H1 (cell line): ENCODE data around the gene GRAMD4. TPM values are rescaled to one million over a fixed set of nuclear protein-coding genes. Genes with fewer than 3 reads are reported as not detected.

Source experiments
- CTCF ChIA-PET: fragments of 300-600 bp; sonication (Branson Sonifier 250); formaldehyde crosslinking; loops from one replicate; lab custom pipeline; 2021; ENCODE audit not compliant: partially characterized antibody; lab: Charles Lee
- POLR2A ChIA-PET: fragments of 300-600 bp; sonication (Branson Sonifier 250); formaldehyde crosslinking; loops from one replicate; lab custom pipeline; 2021; ENCODE audit warnings: inconsistent platforms; ENCODE audit not compliant: partially characterized antibody; lab: Charles Lee
- DNase-seq, 2 experiments: peaks; one replicate each; pipeline versions ENCODE4 v3.0.0 to v3.0.0-alpha.2; 2010 to 2022; ENCODE audit warnings: low spot score in 2 of 2, low read depth in 1 of 2, mixed read lengths in 1 of 2
- FAIRE-seq: peaks from 2 replicates; lab custom pipeline; 2011; peaks lifted over from hg19 to GRCh38; lab: Jason Lieb, UNC
- H2AFZ ChIP-seq: 2 replicates; pipeline ENCODE4 v1.8.1; 2012; ENCODE audit warnings: low read length, inconsistent platforms
- H2AK5ac ChIP-seq: 2 replicates; pipeline ENCODE4 v1.6.1; 2013; ENCODE audit warnings: low read depth, low read length
- H2BK120ac ChIP-seq: replicated peaks from 2 replicates; pipeline ENCODE3; 2013; ENCODE audit warnings: low read depth, low read length, inconsistent platforms
- H2BK12ac ChIP-seq: 2 replicates; pipeline ENCODE4 v1.6.1; 2013; ENCODE audit warnings: low read depth, low read length
- H2BK15ac ChIP-seq: 2 replicates; pipeline ENCODE4 v1.6.1; 2013; ENCODE audit warnings: low read length
- H2BK20ac ChIP-seq: 2 replicates; pipeline ENCODE4 v1.6.1; 2013; ENCODE audit warnings: low read length
- H2BK5ac ChIP-seq: 2 replicates; pipeline ENCODE4 v1.6.1; 2013; ENCODE audit warnings: low read depth, low read length
- H3K14ac ChIP-seq: 2 replicates; pipeline ENCODE4 v1.6.1; 2013; ENCODE audit warnings: inconsistent platforms; ENCODE audit not compliant: insufficient read length
- H3K18ac ChIP-seq: 2 replicates; pipeline ENCODE4 v1.6.1; 2013; ENCODE audit warnings: low read length; ENCODE audit errors: extremely low read depth
- H3K23ac ChIP-seq: 2 replicates; pipeline ENCODE4 v1.6.1; 2013; ENCODE audit warnings: inconsistent platforms; ENCODE audit not compliant: insufficient read length
- H3K23me2 ChIP-seq: 2 replicates; pipeline ENCODE4 v1.6.1; 2013; ENCODE audit warnings: low read depth, low read length
- H3K27ac ChIP-seq: 2 replicates; pipeline ENCODE4 v1.6.1; 2011; ENCODE audit warnings: low read depth, low read length, inconsistent platforms
- H3K27me3 ChIP-seq, 4 experiments: replicated peaks in 1 of 4; 1 replicate in 1 of 4; 2 replicates in 3 of 4; pipeline versions ENCODE4 v1.6.1 to v1.8.1; 2011 to 2013; ENCODE audit warnings: low read length in 3 of 4, mild to moderate bottlenecking in 3 of 4, inconsistent platforms in 2 of 4, mixed read lengths in 2 of 4, moderate library complexity in 1 of 4; ENCODE audit not compliant: control insufficient read depth in 3 of 4, insufficient read depth in 3 of 4; ENCODE audit errors: extremely low read depth in 1 of 4
- H3K36me3 ChIP-seq, 4 experiments: 2 replicates each; pipeline versions ENCODE4 v1.6.1 to v1.8.1; 2011 to 2013; ENCODE audit warnings: mild to moderate bottlenecking in 4 of 4, low read length in 3 of 4, moderate library complexity in 2 of 4, control low read depth in 1 of 4, inconsistent platforms in 1 of 4; ENCODE audit not compliant: insufficient read depth in 4 of 4, control insufficient read depth in 2 of 4
- H3K4ac ChIP-seq: replicated peaks from 2 replicates; pipeline ENCODE3; 2013; ENCODE audit warnings: low read length, low read depth, mixed read lengths, inconsistent platforms; ENCODE audit not compliant: insufficient read length
- H3K4me1 ChIP-seq, 4 experiments: replicated peaks in 1 of 4; 1 replicate in 1 of 4; 2 replicates in 3 of 4; pipeline versions ENCODE4 v1.6.1 to v1.8.1; 2011 to 2013; ENCODE audit warnings: low read length in 3 of 4, inconsistent platforms in 2 of 4, mixed read lengths in 1 of 4; ENCODE audit not compliant: insufficient read depth in 4 of 4, control insufficient read depth in 3 of 4
- H3K4me2 ChIP-seq, 2 experiments: 2 replicates each; pipeline versions ENCODE4 v1.6.1 to v1.8.1; 2011 to 2013; ENCODE audit warnings: low read depth in 2 of 2, low read length in 2 of 2, control low read depth in 1 of 2, inconsistent platforms in 1 of 2, mild to moderate bottlenecking in 1 of 2; ENCODE audit not compliant: insufficient read depth in 1 of 2
- H3K4me3 ChIP-seq, 4 experiments: fragments of 200-600, 300-600 bp in 1 of 4; sonication (generic), shearing (Covaris generic), sonication (Bioruptor Twin) in 1 of 4; 2 replicates each; pipeline versions ENCODE4 v1.5.1 to v1.8.1; 2011 to 2016; ENCODE audit warnings: low read length in 4 of 4, low read depth in 3 of 4, control low read depth in 2 of 4, inconsistent platforms in 2 of 4, mild to moderate bottlenecking in 2 of 4, mixed read lengths in 1 of 4, moderate library complexity in 1 of 4; ENCODE audit not compliant: insufficient read depth in 2 of 4; ENCODE audit errors: extremely low read depth in 1 of 4
- H3K56ac ChIP-seq: replicated peaks from 2 replicates; pipeline ENCODE3; 2013; ENCODE audit warnings: low read depth, mild to moderate bottlenecking, mixed read lengths, low read length, inconsistent platforms; ENCODE audit not compliant: insufficient read length
- H3K79me1 ChIP-seq: 2 replicates; pipeline ENCODE4 v1.6.1; 2013; ENCODE audit warnings: low read depth, low read length, control low read depth
- H3K79me2 ChIP-seq, 2 experiments: 2 replicates each; pipeline versions ENCODE4 v1.6.1 to v1.8.1; 2012 to 2013; ENCODE audit warnings: low read length in 2 of 2, mild to moderate bottlenecking in 2 of 2, inconsistent platforms in 1 of 2; ENCODE audit not compliant: insufficient read depth in 2 of 2, control insufficient read depth in 1 of 2
- H3K9ac ChIP-seq, 4 experiments: replicated peaks in 1 of 4; 1 replicate in 1 of 4; 2 replicates in 3 of 4; pipeline versions ENCODE4 v1.6.1 to v1.8.1; 2011 to 2013; ENCODE audit warnings: low read depth in 3 of 4, low read length in 3 of 4, control low read depth in 2 of 4, mild to moderate bottlenecking in 2 of 4, moderate library complexity in 2 of 4, inconsistent platforms in 1 of 4; ENCODE audit errors: extremely low read depth in 1 of 4
- H3K9me3 ChIP-seq, 2 experiments: 2 replicates each; pipeline versions ENCODE4 v1.6.1 to v1.8.1; 2012 to 2013; ENCODE audit warnings: mild to moderate bottlenecking in 2 of 2, moderate library complexity in 2 of 2, control low read depth in 1 of 2, inconsistent platforms in 1 of 2, low read depth in 1 of 2, low read length in 1 of 2, mixed read lengths in 1 of 2; ENCODE audit not compliant: insufficient read depth in 2 of 2
- H4K20me1 ChIP-seq, 2 experiments: replicated peaks in 1 of 2; 2 replicates each; pipeline versions ENCODE3 to v1.8.1; 2011 to 2013; ENCODE audit warnings: inconsistent platforms in 2 of 2, low read length in 2 of 2, mild to moderate bottlenecking in 1 of 2; ENCODE audit not compliant: insufficient read depth in 2 of 2, control insufficient read depth in 1 of 2
- H4K5ac ChIP-seq: 2 replicates; pipeline ENCODE4 v1.6.1; 2013; ENCODE audit warnings: low read length, low read depth, mixed read lengths, inconsistent platforms; ENCODE audit not compliant: insufficient read length
- H4K8ac ChIP-seq: 2 replicates; pipeline ENCODE4 v1.8.0; 2013; ENCODE audit warnings: mild to moderate bottlenecking, moderate library complexity, low read length, inconsistent platforms; ENCODE audit not compliant: insufficient read depth; ENCODE audit errors: extremely low read depth
- H4K91ac ChIP-seq: replicated peaks from 2 replicates; pipeline ENCODE3; 2013; ENCODE audit warnings: low read length, mixed read lengths, inconsistent platforms; ENCODE audit not compliant: insufficient read length
- CHD1 ChIP-seq: IDR thresholded peaks from 2 replicates; pipeline ENCODE4 v1.6.1; 2012; ENCODE audit warnings: low read depth, low read length, improper control_type of control experiment
- CTCF ChIP-seq, 3 experiments: IDR thresholded peaks; 1 replicate in 2 of 3; 2 replicates in 1 of 3; pipeline versions ENCODE4 v1.5.1 to v1.6.1; 2011; ENCODE audit warnings: low read length in 3 of 3, mild to moderate bottlenecking in 3 of 3, inconsistent platforms in 2 of 3, low read depth in 1 of 3, moderate library complexity in 1 of 3; ENCODE audit not compliant: insufficient read depth in 1 of 3; ENCODE audit errors: control extremely low read depth in 1 of 3
- EGR1 ChIP-seq: IDR thresholded peaks from 2 replicates; pipeline ENCODE4 v1.6.1; 2011; ENCODE audit warnings: low read depth, low read length, borderline replicate concordance
- HDAC6 ChIP-seq: IDR thresholded peaks from one replicate; pipeline ENCODE4 v1.7.1; 2012; ENCODE audit warnings: low read depth, mild to moderate bottlenecking, inconsistent platforms, low read length, moderate library complexity
- KDM5A ChIP-seq: fragments of 200-600 bp; IDR thresholded peaks from 2 replicates; pipeline ENCODE4 v1.7.1; 2012; ENCODE audit warnings: mild to moderate bottlenecking, low read length, inconsistent platforms, mixed read lengths
- RXRA ChIP-seq: IDR thresholded peaks from 2 replicates; pipeline ENCODE4 v1.6.1; 2011; ENCODE audit warnings: low read depth, mild to moderate bottlenecking, low read length, moderate library complexity; ENCODE audit not compliant: insufficient read depth
- TBP ChIP-seq: IDR thresholded peaks from 2 replicates; pipeline ENCODE4 v1.6.1; 2011; ENCODE audit warnings: low read depth, low read length, improper control_type of control experiment
- USF2 ChIP-seq: IDR thresholded peaks from 2 replicates; pipeline ENCODE4 v1.6.1; 2011; ENCODE audit warnings: low read length, improper control_type of control experiment
- WGBS, 2 experiments: shearing (Covaris generic) in 1 of 2; methylation state at CpG; one replicate each; pipeline versions ENCODE4 v1.1.6 to v1.1.7; 2013 to 2015; ENCODE audit warnings: low lambda C conversion rate in 2 of 2, mixed read lengths in 2 of 2, inconsistent platforms in 1 of 2, low coverage in 1 of 2, missing lambda C conversion rate in 1 of 2; ENCODE audit not compliant: insufficient replicate concordance in 2 of 2, insufficient coverage in 1 of 2, insufficient read length in 1 of 2; ENCODE audit errors: extremely low coverage in 1 of 2, missing lambda C conversion rate in 1 of 2; 5-methylcytosine and 5-hydroxymethylcytosine counted together
- polyA plus RNA-seq, 7 experiments: library from polyadenylated mRNA; depleted of rRNA in 3 of 7; stranded (reverse) in 5 of 7; unstranded in 2 of 7; fragments of >200 nt in 5 of 7; fragments of 200-250 nt in 2 of 7; gene quantifications; 1 replicate in 5 of 7; 2 replicates in 1 of 7; 4 replicates in 1 of 7; pipeline versions ENCODE4 v1.2.1 to v1.2.3, GENCODE V29; 2011 to 2013; ENCODE audit warnings: missing spikeins in 2 of 7, mixed read lengths in 2 of 7
- total RNA-seq: library from RNA; stranded (reverse); fragmentation: NEBNext Ultra II Directional; extraction: Animal tissue kit (Norgen Biotek cat#: 25700); gene quantifications from 2 replicates; pipeline ENCODE4 v1.2.1, GENCODE V29; 2021

GRAMD4 gene
- total and polyA plus RNA-seq, 2 of the 8 experiments (the other 6 are each of a cell fraction or from before 2014, with no cell fraction given), result 7.9 to 25.6 TPM

GRCh38 chr22:46614025-46614931 lies 5.9 kb upstream of the GRAMD4 start:
- no peak for FAIRE-seq
- TF ChIP-seq CTCF (IDR thresholded peaks at IDR 0.05; ENCODE audit: control extremely low read depth in 1 of 3, insufficient read depth in 1 of 3, low read depth in 1 of 3, low read length in 3 of 3) (no peak), USF2 (no peak), CHD1 (no peak), HDAC6 (no peak), EGR1 (no peak), KDM5A (no peak), RXRA (no peak), TBP (no peak)
- H2BK20ac ChIP-seq, result no peak overlapping the region
- H3K23me2 ChIP-seq, result no peaks in the 10 kb centered on the region
- H3K27me3 ChIP-seq, result no peaks in the 10 kb centered on the region
- no peak overlapping the region for H3K9ac ChIP-seq
- POLR2A ChIA-PET, result no interaction called here
- no peak for DNase-seq
- no peak overlapping the region for H3K4me2 ChIP-seq
- H4K5ac ChIP-seq, result no peak overlapping the region
- no peak overlapping the region for H3K27ac ChIP-seq
- H3K9me3 ChIP-seq, result no peaks in the 10 kb centered on the region; a peak in 1 of 4 replicates
- no peak overlapping the region for H4K91ac ChIP-seq
- H3K4me3 ChIP-seq, result no peak overlapping the region
- H3K14ac ChIP-seq, result no peak overlapping the region
- H2AK5ac ChIP-seq, result no peak overlapping the region
- peaks cover 0 to 12% (median 3%) of the 10 kb centered on the region in 4 experiments; a peak in 4 of 7 replicates for H3K4me1 ChIP-seq
- no peak overlapping the region for H2BK5ac ChIP-seq
- CTCF ChIA-PET, result interaction anchor here (1.0 to 3.2 kb wide), 2 partner anchors 9 to 51 kb away, joined by 3 to 10 read pairs; no protein-coding TSS in a partner anchor
- no peak overlapping the region for H3K56ac ChIP-seq
- H3K79me1 ChIP-seq, result no peaks in the 10 kb centered on the region
- no peak overlapping the region for H2BK15ac ChIP-seq
- peaks cover 0 to 2% of the 10 kb centered on the region in 2 experiments for H4K20me1 ChIP-seq
- 93% methylated on average over 31 of the region's 31 CpGs; no CpG with 5 or more reads in 1 of the 2 experiments for WGBS, 2 experiments
- no peak overlapping the region for H2BK12ac ChIP-seq
- H3K4ac ChIP-seq, result no peak overlapping the region
- no peak overlapping the region for H3K23ac ChIP-seq
- H4K8ac ChIP-seq, result no peak overlapping the region
- no peak overlapping the region for H2AFZ ChIP-seq
- H3K36me3 ChIP-seq, result no peaks in the 10 kb centered on the region
- H3K18ac ChIP-seq, result no peak overlapping the region
- H3K79me2 ChIP-seq, result peaks cover 0 to 5% of the 10 kb centered on the region in 2 experiments; a peak in 1 of 4 replicates
- no peak overlapping the region for H2BK120ac ChIP-seq
